SU-DHL-6 (cell line): Measurements from ENCODE around the gene IL10RA.

ENCODE experiments used
- H2AFZ ChIP-seq: fragments of 200-600 bp; sonication (generic); 2 replicates; pipeline ENCODE4 v1.6.1; 2014; ENCODE audit warnings: low read depth, mild to moderate bottlenecking, moderate library complexity, mixed read lengths, antibody characterized with exemption, low read length; ENCODE audit not compliant: severe bottlenecking
- H3F3A ChIP-seq: fragments of 200-600 bp; shearing (Covaris generic); 2 replicates; pipeline ENCODE4 v1.6.0; 2016; ENCODE audit warnings: antibody characterized with exemption, mild to moderate bottlenecking; ENCODE audit not compliant: insufficient read depth
- H3K27ac ChIP-seq: fragments of 200-600 bp; sonication (generic); 2 replicates; pipeline ENCODE4 v1.5.1; 2016; ENCODE audit warnings: low read depth, mild to moderate bottlenecking, low read length, moderate library complexity, mixed read lengths
- H3K27me3 ChIP-seq: fragments of 200-600 bp; sonication (generic), shearing (Covaris generic); 2 replicates; pipeline ENCODE4 v1.6.0; 2014; ENCODE audit warnings: mild to moderate bottlenecking, low read length
- H3K36me3 ChIP-seq: fragments of 200-600 bp; sonication (generic); 2 replicates; pipeline ENCODE4 v1.6.1; 2014; ENCODE audit warnings: mild to moderate bottlenecking, low read length, mixed read lengths
- H3K4me2 ChIP-seq: fragments of 300-600, 200-600 bp; shearing (Covaris generic), sonication (generic); 2 replicates; pipeline ENCODE4 v1.6.0; 2014; ENCODE audit warnings: low read length, low read depth, mild to moderate bottlenecking; ENCODE audit not compliant: poor library complexity, severe bottlenecking
- H3K4me3 ChIP-seq: fragments of 200-600 bp; sonication (generic); 2 replicates; pipeline ENCODE4 v1.5.1; 2014; ENCODE audit warnings: antibody characterized with exemption, low read length, mild to moderate bottlenecking, mixed read lengths; ENCODE audit not compliant: insufficient read depth, poor library complexity, severe bottlenecking
- H3K79me2 ChIP-seq: fragments of 200-600 bp; sonication (generic); 2 replicates; pipeline ENCODE4 v1.6.1; 2014; ENCODE audit warnings: mild to moderate bottlenecking, low read length, moderate library complexity; ENCODE audit not compliant: insufficient read depth
- H3K9ac ChIP-seq: fragments of 200-600 bp; sonication (generic); 2 replicates; pipeline ENCODE4 v1.7.0; 2014; ENCODE audit warnings: mild to moderate bottlenecking, low read length
- H3K9me2 ChIP-seq: fragments of 200-600 bp; sonication (generic); replicated peaks from 2 replicates; pipeline ENCODE4 v1.6.1; 2014; ENCODE audit warnings: low read length; ENCODE audit not compliant: insufficient read depth
- H3K9me3 ChIP-seq: fragments of 200-600 bp; sonication (generic); 2 replicates; pipeline ENCODE4 v1.6.1; 2014; ENCODE audit warnings: low read length, mixed read lengths; ENCODE audit not compliant: insufficient read depth
- H4K20me1 ChIP-seq: fragments of 200-600 bp; sonication (generic); 2 replicates; pipeline ENCODE4 v1.6.1; 2014; ENCODE audit warnings: low read depth, mild to moderate bottlenecking, antibody characterized with exemption, low read length, moderate library complexity, mixed read lengths
- EZH2phosphoT487 ChIP-seq: fragments of 200-600 bp; sonication (generic), shearing (Covaris generic); conservative IDR thresholded peaks from 2 replicates; pipeline ENCODE4 v1.6.1; 2018; ENCODE audit warnings: mild to moderate bottlenecking, antibody characterized with exemption, low read length, moderate library complexity, mixed read lengths
- TF ChIP-seq, protein P1 (sequence below): fragments of 200-600 bp; sonication (generic); IDR thresholded peaks from one replicate; pipeline ENCODE4 v1.5.1; 2017; ENCODE audit warnings: antibody characterized with exemption, mild to moderate bottlenecking, low read length, moderate library complexity; ENCODE audit not compliant: insufficient read depth, poor library complexity, severe bottlenecking

The IL10RA gene

DNA sequence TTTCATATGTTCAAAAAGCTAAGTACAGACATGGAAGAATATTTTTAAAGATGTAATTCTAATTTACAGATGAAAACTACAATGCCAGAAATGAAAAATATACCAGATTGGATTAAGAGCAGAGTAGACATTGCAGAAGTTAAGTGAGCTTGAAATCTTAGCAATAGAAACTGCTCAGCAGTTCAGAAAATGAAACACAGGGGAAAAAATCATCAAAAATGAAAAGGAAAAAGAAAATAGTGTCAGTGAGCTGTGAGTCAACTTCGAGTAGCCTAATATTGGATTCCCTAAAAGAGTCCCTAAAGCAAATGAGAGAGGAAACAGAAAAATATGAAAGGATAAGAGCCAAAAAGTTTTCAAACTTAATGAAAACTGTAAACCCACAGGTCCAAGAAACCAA lies 25.8 kb upstream of the IL10RA start:
- TF ChIP-seq, protein P1, sequence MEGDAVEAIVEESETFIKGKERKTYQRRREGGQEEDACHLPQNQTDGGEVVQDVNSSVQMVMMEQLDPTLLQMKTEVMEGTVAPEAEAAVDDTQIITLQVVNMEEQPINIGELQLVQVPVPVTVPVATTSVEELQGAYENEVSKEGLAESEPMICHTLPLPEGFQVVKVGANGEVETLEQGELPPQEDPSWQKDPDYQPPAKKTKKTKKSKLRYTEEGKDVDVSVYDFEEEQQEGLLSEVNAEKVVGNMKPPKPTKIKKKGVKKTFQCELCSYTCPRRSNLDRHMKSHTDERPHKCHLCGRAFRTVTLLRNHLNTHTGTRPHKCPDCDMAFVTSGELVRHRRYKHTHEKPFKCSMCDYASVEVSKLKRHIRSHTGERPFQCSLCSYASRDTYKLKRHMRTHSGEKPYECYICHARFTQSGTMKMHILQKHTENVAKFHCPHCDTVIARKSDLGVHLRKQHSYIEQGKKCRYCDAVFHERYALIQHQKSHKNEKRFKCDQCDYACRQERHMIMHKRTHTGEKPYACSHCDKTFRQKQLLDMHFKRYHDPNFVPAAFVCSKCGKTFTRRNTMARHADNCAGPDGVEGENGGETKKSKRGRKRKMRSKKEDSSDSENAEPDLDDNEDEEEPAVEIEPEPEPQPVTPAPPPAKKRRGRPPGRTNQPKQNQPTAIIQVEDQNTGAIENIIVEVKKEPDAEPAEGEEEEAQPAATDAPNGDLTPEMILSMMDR, result no peak
- TF ChIP-seq EZH2phosphoT487, result no peak
- H3K9ac ChIP-seq, result no peak overlapping the region
- H3K36me3 ChIP-seq, result peaks cover 2% of the 10 kb centered on the region; the same call in 1 of the 2 replicates
- no peaks in the 10 kb centered on the region for H4K20me1 ChIP-seq
- no peaks in the 10 kb centered on the region for H3K27me3 ChIP-seq
- H3K4me3 ChIP-seq, result no peak overlapping the region
- H3K9me2 ChIP-seq, result no peaks in the 10 kb centered on the region
- no peak overlapping the region for H3K4me2 ChIP-seq
- no peak overlapping the region for H3K27ac ChIP-seq
- H2AFZ ChIP-seq, result no peak overlapping the region
- no peaks in the 10 kb centered on the region for H3K79me2 ChIP-seq
- H3F3A ChIP-seq, result 0 out of 2 replicates have a peak, but pooled peaks cover 4% of the 10 kb centered on the region
- no peaks in the 10 kb centered on the region for H3K9me3 ChIP-seq

DNA sequence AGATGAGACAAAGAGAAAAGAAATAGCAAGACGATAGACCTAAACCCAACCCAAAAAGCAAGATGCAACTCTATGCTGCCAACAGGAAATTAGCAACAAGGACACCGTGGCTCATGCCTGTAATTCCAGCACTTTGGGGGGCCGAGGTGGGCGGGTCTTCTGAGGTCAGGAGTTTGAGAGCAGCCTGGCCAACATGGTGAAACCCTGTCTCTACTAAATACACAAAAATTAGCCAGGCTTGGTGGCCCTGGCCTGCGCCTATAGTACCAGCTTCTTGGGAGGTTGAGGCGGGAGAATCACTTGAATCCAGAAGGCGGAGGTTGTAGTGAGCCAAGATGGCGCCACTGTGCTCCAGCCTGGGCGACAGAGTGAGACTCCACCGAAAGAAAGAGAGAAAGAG lies 24.3 kb upstream of the IL10RA start:
- Histone ChIP-seq H3K79me2 (no peaks in the 10 kb centered on the region), H3K9ac (no peak overlapping the region), H3K9me2 (no peaks in the 10 kb centered on the region), H3K4me3 (no peak overlapping the region), H3K9me3 (no peaks in the 10 kb centered on the region), H2AFZ (no peak overlapping the region), H3K27ac (no peak overlapping the region), H3K4me2 (no peak overlapping the region), H3K27me3 (no peaks in the 10 kb centered on the region), H3K36me3 (peaks cover 2% of the 10 kb centered on the region; the same call in 1 of the 2 replicates), H3F3A (0 out of 2 replicates have a peak, but pooled peaks cover 7% of the 10 kb centered on the region), H4K20me1 (no peaks in the 10 kb centered on the region)
- TF ChIP-seq EZH2phosphoT487, result no peak
- TF ChIP-seq, protein P1, result no peak

DNA sequence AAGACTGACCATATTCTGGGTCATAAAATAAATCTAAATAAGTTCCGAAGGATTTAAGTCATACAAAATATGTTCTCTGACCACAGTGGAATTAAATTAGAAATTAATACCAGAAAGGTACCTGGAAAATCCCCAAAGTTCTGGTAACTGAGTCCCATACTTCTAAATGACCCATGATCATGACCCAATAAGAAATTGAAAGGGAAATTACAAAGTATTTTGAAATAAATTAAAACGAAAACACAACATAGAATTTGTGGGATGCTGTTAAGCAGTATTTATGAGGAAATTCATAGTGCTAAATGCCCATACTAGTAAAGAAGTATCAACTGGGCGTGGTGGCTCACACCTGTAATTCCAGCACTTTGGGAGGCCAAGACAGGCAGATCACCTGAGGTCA lies 23.4 kb upstream of the IL10RA start:
- no peak overlapping the region for H3K9ac ChIP-seq
- H4K20me1 ChIP-seq, result no peaks in the 10 kb centered on the region
- H3K27ac ChIP-seq, result no peak overlapping the region
- TF ChIP-seq, protein P1, result no peak
- TF ChIP-seq EZH2phosphoT487, result no peak
- H2AFZ ChIP-seq, result no peak overlapping the region
- no peak overlapping the region for H3K4me2 ChIP-seq
- H3K9me2 ChIP-seq, result no peaks in the 10 kb centered on the region
- 0 out of 2 replicates have a peak, but pooled peaks cover 7% of the 10 kb centered on the region for H3F3A ChIP-seq
- no peak overlapping the region for H3K4me3 ChIP-seq
- H3K27me3 ChIP-seq, result no peaks in the 10 kb centered on the region
- peaks cover 2% of the 10 kb centered on the region; the same call in 1 of the 2 replicates for H3K36me3 ChIP-seq
- H3K79me2 ChIP-seq, result no peaks in the 10 kb centered on the region
- H3K9me3 ChIP-seq, result no peaks in the 10 kb centered on the region

DNA sequence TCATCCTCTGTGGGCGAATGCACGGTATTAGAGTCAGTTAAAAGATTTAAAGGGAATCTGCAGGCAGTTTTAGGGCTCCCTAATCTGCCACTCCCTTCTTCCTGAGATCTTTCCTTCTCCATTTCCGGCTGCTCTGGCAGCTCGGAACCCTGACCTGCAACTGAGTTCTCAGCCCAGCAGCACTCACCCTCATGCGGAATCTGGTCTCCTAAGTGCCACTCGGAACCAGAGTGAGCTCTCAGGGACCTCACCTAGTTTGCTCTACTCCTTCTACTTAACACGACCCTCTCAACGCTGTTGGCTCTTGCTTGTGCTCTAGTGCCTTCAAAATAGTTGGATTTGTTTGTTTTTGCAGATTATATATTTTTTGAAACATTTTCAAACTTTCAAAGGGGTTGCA lies 19.3 kb upstream of the IL10RA start:
- Histone ChIP-seq H2AFZ (no peak overlapping the region), H3K9me3 (no peaks in the 10 kb centered on the region)

More for the DNA sequence above, 19.3 kb upstream of the IL10RA start:
- Histone ChIP-seq H3F3A (0 out of 2 replicates have a peak, but pooled peaks cover 7% of the 10 kb centered on the region), H3K27ac (no peak overlapping the region), H3K4me2 (no peak overlapping the region), H3K79me2 (no peaks in the 10 kb centered on the region), H3K36me3 (no peaks in the 10 kb centered on the region), H3K4me3 (no peak overlapping the region), H3K9ac (no peak overlapping the region), H4K20me1 (no peaks in the 10 kb centered on the region), H3K27me3 (no peaks in the 10 kb centered on the region), H3K9me2 (no peaks in the 10 kb centered on the region)
- no peak for TF ChIP-seq EZH2phosphoT487
- TF ChIP-seq, protein P1, result no peak
